GM21515 (cell line): ENCODE results near the gene COL9A1.

Experiments used
- ATAC-seq: cut with Tn5 transposase; IDR thresholded peaks from one replicate; pipeline ENCODE4 v1.9.1; 2021; ENCODE audit not compliant: unreplicated experiment

The COL9A1 gene

GRCh38 chr6:70234561-70235236, 68.2 kb downstream of the COL9A1 start:
- no peak for ATAC-seq

- ATAC-seq: no peak
These were observed 71.6 kb downstream of the COL9A1 start for GRCh38 chr6:70231311-70231710.

- no peak for ATAC-seq
These were observed 77.8 kb downstream of the COL9A1 start for GRCh38 chr6:70225055-70225454.

GRCh38 chr6:70222439-70222749, 80.5 kb downstream of the COL9A1 start:
- no peak for ATAC-seq

- no peak for ATAC-seq
These were observed 81.0 kb downstream of the COL9A1 start for GRCh38 chr6:70221715-70222438.

DNA sequence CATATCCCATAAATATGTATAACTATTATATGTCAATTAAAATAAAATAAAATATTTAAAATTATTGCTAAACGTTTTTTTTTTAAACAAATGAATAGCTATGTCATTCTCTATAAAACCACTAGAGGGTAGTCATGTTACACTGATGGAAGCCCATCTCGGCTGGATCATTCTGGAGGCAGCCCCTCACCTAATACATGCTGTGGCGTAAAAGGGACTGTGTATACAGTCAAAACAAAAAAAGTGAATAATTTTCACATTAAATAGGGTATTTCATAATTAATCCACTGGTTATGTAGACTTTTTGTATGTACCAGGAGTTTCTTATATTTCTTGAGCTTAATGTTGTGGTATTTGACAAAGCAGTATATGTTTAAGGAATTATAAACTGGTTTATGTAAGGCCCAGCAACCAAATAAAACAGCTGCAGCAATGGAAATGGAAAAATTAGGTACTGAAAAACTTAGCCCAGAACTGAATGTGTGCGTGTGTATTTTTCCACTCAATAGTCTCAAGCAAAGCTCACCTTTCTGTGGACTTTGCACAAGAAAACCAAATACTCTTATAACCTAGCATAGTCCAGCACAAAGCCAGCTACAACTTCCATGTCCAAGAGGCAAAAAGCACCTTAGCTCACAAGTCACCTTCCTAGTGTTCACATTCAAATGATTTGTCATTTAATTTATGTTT, 81.7 kb downstream of the COL9A1 start:
- no peak for ATAC-seq

GRCh38 chr6:70219943-70220613, 82.8 kb downstream of the COL9A1 start:
- no peak for ATAC-seq

GRCh38 chr6:70216767-70217166, 86.1 kb downstream of the COL9A1 start:
- no peak for ATAC-seq

GRCh38 chr6:70215460-70216108, 87.3 kb downstream of the COL9A1 start:
- ATAC-seq: no peak

DNA sequence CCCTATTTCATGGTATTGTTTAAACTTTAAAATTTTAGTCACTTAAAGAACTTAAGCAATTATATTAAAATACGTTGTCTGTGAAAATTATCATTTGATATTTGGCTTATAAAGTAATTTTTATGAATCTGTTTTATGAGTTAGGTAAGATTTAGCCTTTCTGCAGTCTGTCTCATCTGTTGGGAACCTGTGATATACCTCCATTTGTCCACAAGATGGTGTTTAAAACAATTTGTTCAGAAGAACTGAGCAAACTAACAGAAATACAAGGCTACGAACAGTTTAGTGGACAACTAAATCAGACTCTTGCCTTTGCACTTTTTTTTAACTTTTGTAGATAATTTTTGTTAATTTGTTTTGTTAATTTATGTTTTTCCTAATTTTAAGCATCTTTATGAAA, 92.4 kb downstream of the COL9A1 start:
- no peak for ATAC-seq

- no peak for ATAC-seq
These were observed 94.6 kb downstream of the COL9A1 start for GRCh38 chr6:70208235-70208790.

- ATAC-seq: no peak
These were observed 104.1 kb downstream of the COL9A1 start for GRCh38 chr6:70198785-70199184.

DNA sequence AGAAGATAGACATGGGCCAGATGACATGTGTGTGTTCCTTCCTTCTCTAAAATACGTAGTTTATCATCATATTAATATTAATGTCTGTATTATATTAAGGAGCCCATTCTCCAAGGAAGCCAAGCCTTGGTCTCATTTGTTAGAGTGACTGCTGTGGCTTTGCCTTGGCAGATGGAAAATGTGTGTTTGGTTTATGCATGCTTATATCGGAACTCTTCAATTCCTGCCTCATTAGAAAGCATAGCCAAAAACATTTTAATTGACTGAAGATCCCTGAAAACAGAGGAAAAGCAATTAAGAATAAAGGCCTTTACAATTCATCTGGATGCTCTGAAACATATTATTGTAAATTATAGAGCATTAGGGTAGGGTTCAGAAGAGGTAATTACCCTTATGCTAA, 106.4 kb downstream of the COL9A1 start:
- no peak for ATAC-seq

GRCh38 chr6:70194421-70194820, 108.5 kb downstream of the COL9A1 start:
- ATAC-seq: no peak

- no peak for ATAC-seq
These were observed 114.7 kb downstream of the COL9A1 start for GRCh38 chr6:70188202-70188601.

DNA sequence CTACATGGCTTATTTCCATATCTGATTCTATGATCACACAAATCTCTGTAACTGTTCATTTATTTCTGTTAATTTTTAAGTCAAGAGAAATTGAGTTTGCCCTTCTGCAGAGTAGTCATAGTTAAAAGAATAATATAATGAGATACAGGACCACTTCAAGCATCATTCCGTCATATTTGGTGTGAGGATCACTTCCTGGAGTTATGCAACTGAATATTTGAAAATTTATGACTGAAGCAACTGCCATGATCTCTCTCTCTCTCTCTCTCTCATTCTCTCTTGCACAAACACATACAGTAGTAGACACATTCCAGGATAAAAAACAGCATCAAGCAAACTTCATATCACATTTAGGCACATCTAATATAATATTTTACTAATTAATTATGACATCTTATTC, 116.4 kb downstream of the COL9A1 start:
- ATAC-seq: no peak

GRCh38 chr6:70184723-70185122, 118.2 kb downstream of the COL9A1 start:
- ATAC-seq: no peak

GRCh38 chr6:70183538-70183937, 119.3 kb downstream of the COL9A1 start:
- ATAC-seq: no peak

DNA sequence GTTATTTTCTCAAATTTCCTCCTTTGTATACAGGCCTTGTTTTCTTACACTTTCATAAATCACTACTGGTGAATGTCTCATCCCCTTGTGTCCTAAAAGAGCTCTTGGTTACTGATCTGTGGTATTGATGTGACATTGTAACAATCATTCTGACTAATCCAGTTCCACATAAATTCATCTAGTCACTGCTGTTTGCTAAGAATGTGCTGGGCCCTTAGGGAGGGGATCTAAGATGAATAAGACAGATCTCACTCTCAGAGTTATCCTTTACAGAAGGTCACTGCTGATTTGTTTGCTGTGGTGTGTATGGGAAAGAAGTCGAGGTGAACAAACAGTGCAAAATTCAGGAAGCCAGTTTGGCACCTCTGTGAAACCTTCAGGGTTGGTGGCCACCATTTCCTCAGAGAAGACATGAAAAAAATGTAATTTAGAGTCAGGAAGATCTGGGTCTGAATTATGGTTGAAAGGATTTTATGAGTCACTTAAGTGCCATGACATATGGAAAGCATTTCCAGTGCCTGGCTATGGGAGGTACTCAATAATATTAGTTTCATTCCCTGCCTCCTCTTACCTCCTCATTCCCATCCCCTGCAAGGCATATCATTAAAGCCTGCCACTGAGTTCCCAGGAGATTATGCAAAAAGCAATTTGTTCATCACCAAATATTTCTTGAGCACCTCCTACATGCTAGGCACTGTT, 121.8 kb downstream of the COL9A1 start:
- ATAC-seq: no peak

DNA sequence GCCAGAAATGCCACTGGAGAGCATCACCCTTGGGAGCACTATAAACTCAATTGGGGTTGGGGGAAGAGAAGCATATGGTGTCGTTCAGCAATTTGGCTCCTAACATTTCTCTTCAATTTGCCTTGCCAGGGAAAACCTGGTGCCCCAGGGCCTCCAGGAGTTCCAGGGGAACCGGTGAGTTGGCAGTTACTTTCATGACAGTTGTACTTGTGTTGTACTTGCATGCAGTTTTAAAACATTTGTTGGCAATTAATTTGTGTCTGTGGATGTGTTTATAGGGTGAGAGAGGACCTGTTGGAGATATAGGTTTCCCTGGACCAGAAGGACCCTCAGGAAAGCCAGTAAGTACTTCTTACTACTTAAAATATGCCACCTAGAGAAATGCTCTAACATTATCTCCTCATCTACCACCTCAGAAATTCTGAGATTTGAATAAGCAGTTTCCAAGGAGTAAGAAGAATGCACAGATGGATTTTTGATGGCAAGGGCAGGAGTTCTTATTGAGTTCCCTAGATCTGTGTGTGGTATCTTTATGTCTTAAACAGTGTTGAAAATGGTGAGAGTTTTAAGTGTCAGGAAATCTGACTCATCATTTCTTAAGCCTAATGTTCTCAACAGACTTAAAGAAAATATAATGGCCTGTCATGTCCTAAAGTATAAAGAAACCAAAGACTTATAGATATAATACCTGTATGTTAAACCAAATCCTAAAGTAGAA, 122.5 kb downstream of the COL9A1 start:
- no peak for ATAC-seq
